Measurements from ENCODE around the gene POC1A. TPM values are rescaled to one million over a fixed set of nuclear protein-coding genes. Genes with fewer than 3 reads are reported as not detected.

POC1A gene
- total RNA-seq, 1 donor from 2014 or later: 1.2 TPM

GRCh38 chr3:52136513-52136912 lies 17.7 kb downstream of the POC1A start:
- Histone ChIP-seq H3K36me3 (no peaks in the 10 kb centered on the region), H3K4me1 (peaks cover 36% of the 10 kb centered on the region), H3K27me3 (ENCODE audit: low read depth) (no peaks in the 10 kb centered on the region), H3K9me3 (replicated peaks) (no peaks in the 10 kb centered on the region), H3K4me3 (no peak overlapping the region), H3K27ac (replicated peaks) (peak overlapping the region; percentile 59)
- no peak for DNase-seq
- intact Hi-C loops (cut with micrococcal nuclease): no loop called here
- no peak for TF ChIP-seq CTCF (IDR thresholded peaks at IDR 0.05; ENCODE audit: borderline replicate concordance)

DNA sequence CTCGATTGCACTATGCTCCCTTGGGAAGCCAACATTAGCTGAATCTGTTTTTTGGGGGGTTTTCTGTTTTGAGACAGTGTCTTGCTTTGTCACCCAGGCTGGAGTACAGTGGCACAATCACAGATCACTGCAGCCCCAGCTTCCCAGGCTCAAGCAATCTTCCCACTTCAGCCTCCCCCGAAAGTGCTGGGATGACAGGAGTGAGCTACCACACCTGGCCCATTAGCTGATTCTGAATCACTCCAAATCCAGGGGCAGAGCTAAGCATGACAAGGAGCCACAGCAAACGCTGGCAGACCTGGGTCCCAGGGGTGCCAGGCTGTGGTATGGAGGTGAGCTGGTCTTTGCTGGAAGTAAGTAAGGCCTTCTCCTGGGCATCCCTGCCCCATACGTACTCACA lies 18.9 kb downstream of the POC1A start:
- no peak overlapping the region for H3K27ac ChIP-seq (replicated peaks)
- TF ChIP-seq CTCF (IDR thresholded peaks at IDR 0.05; ENCODE audit: borderline replicate concordance): no peak
- no peaks in the 10 kb centered on the region for H3K27me3 ChIP-seq (ENCODE audit: low read depth)
- intact Hi-C loops (cut with micrococcal nuclease): no loop called here
- peaks cover 29% of the 10 kb centered on the region for H3K4me1 ChIP-seq
- H3K4me3 ChIP-seq: no peak overlapping the region
- H3K9me3 ChIP-seq (replicated peaks): no peaks in the 10 kb centered on the region
- no peaks in the 10 kb centered on the region for H3K36me3 ChIP-seq
- DNase-seq: no peak

GRCh38 chr3:52134761-52135160 lies 19.5 kb downstream of the POC1A start:
- Histone ChIP-seq H3K4me1 (peaks cover 26% of the 10 kb centered on the region), H3K27me3 (ENCODE audit: low read depth) (no peaks in the 10 kb centered on the region), H3K4me3 (no peak overlapping the region), H3K36me3 (no peaks in the 10 kb centered on the region), H3K27ac (replicated peaks) (no peak overlapping the region), H3K9me3 (replicated peaks) (no peaks in the 10 kb centered on the region)
- TF ChIP-seq CTCF (IDR thresholded peaks at IDR 0.05; ENCODE audit: borderline replicate concordance): no peak
- intact Hi-C loops (cut with micrococcal nuclease): no loop called here
- no peak for DNase-seq

DNA sequence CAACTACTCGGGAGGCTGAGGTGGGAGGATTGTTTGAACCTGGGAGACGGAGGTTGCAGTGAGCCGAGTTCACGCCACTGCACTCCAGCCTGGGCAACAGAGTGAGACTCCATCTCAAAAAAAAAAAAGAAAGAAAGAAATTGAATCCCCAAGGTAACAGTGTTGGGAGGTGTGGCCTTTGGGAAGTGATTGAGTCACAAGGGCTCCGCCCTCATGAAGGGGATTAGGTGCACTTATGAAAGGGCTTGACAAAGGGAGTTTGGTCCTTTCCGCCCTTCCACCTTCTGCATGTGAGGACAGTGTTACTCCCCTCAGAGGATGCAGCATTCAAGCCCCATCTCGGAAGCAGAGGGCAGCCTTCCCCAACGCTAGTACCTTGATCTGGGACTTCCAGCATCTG lies 21.3 kb downstream of the POC1A start:
- no peak for DNase-seq

DNA sequence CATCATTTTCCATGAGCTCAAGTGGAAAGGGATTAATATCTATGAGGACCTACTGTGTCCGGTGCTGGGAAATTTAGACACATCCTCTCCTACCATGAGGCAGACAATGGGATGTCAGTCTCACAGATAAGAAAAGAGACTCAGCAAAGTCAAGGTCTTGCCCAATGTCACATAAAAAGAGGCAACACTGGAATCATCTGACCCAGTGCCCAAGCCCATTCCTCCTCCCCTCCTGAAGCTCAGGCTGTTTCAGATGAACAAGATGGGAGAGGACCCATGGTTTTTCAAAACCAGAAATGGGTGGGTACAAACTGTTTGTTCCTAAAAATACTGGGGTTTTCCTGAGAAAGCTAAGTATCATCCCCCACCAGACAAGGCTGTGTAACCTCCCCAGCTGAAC lies 22.2 kb downstream of the POC1A start:
- Histone ChIP-seq H3K9me3 (replicated peaks) (no peaks in the 10 kb centered on the region), H3K27ac (replicated peaks) (no peak overlapping the region), H3K36me3 (no peaks in the 10 kb centered on the region), H3K4me1 (peaks cover 20% of the 10 kb centered on the region), H3K4me3 (no peak overlapping the region), H3K27me3 (ENCODE audit: low read depth) (no peaks in the 10 kb centered on the region)
- intact Hi-C loops (cut with micrococcal nuclease): no loop called here
- DNase-seq: no peak
- no peak for TF ChIP-seq CTCF (IDR thresholded peaks at IDR 0.05; ENCODE audit: borderline replicate concordance)

More for the DNA sequence above, 21.3 kb downstream of the POC1A start:
- no peak overlapping the region for H3K4me3 ChIP-seq
- intact Hi-C loops (cut with micrococcal nuclease): no loop called here
- no peak for TF ChIP-seq CTCF (IDR thresholded peaks at IDR 0.05; ENCODE audit: borderline replicate concordance)
- no peaks in the 10 kb centered on the region for H3K36me3 ChIP-seq
- no peaks in the 10 kb centered on the region for H3K9me3 ChIP-seq (replicated peaks)
- peaks cover 26% of the 10 kb centered on the region for H3K4me1 ChIP-seq
- no peaks in the 10 kb centered on the region for H3K27me3 ChIP-seq (ENCODE audit: low read depth)
- H3K27ac ChIP-seq (replicated peaks): no peak overlapping the region

All from left ventricle myocardium inferior (tissue), 1 donor.